SK-N-SH treated with all-trans-retinoic acid at 6 μM for 48 hours (cell line): Measurements from ENCODE around the gene SF3B6.
"Not testable (repeated sequence)": the region's sequence is repeated elsewhere in the genome, so short reads cannot be mapped to it uniquely, and the experiment has no call there.

Experiments used
- ATAC-seq: fragments of 200-7000 bp; cut with Tn5 transposase; 3 replicates; pipeline ENCODE4 v1.9.1; 2020; ENCODE audit warnings: mild to moderate bottlenecking, moderate library complexity
- ARNTL ChIP-seq: fragments of 450-650 bp; formaldehyde crosslinking; IDR thresholded peaks from 2 replicates; pipeline ENCODE4 v1.5.0; 2020; ENCODE audit warnings: low read depth, mild to moderate bottlenecking, moderate library complexity, borderline replicate concordance
- BACH2 ChIP-seq: fragments of 250-450 bp; sonication (Bioruptor Pico); IDR thresholded peaks from 2 replicates; pipeline ENCODE4 v1.9.0; 2021; ENCODE audit warnings: mild to moderate bottlenecking, borderline replicate concordance
- CSDC2 ChIP-seq: fragments of 250-450 bp; sonication (Bioruptor Pico); IDR thresholded peaks from 2 replicates; pipeline ENCODE4 v1.5.0; 2020; ENCODE audit warnings: mild to moderate bottlenecking, moderate library complexity
- ESRRG ChIP-seq: fragments of 250-450 bp; sonication (Bioruptor Pico); IDR thresholded peaks from 2 replicates; pipeline ENCODE4 v1.6.1; 2021; ENCODE audit warnings: mild to moderate bottlenecking
- ISL1 ChIP-seq: fragments of 250-450 bp; sonication (Bioruptor Pico); IDR thresholded peaks from 2 replicates; pipeline ENCODE4 v2.1.2; 2022; ENCODE audit warnings: mild to moderate bottlenecking, moderate library complexity
- OSR1 ChIP-seq: fragments of 250-450 bp; sonication (Bioruptor Pico); IDR thresholded peaks from 2 replicates; pipeline ENCODE4 v1.8.0; 2022; ENCODE audit warnings: moderate library complexity, mild to moderate bottlenecking, inconsistent platforms
- PPARA ChIP-seq: fragments of 250-450 bp; sonication (Bioruptor Pico); IDR thresholded peaks from 2 replicates; pipeline ENCODE4 v1.5.0; 2020; ENCODE audit warnings: mild to moderate bottlenecking, borderline replicate concordance
- TCF4 ChIP-seq: fragments of 250-450 bp; sonication (Bioruptor Pico); IDR thresholded peaks from 2 replicates; pipeline ENCODE4 v1.8.0; 2021; ENCODE audit warnings: mild to moderate bottlenecking, moderate library complexity, borderline replicate concordance
- TOX ChIP-seq: fragments of 250-450 bp; sonication (Bioruptor Pico); IDR thresholded peaks from 2 replicates; pipeline ENCODE4 v1.8.0; 2021; ENCODE audit warnings: mild to moderate bottlenecking, moderate library complexity, borderline replicate concordance
- ZC3H10 ChIP-seq: fragments of 250-450 bp; sonication (Bioruptor Pico); IDR thresholded peaks from 2 replicates; pipeline ENCODE4 v1.5.1; 2021; ENCODE audit warnings: mild to moderate bottlenecking, moderate library complexity
- ZFP3 ChIP-seq: fragments of 250-450 bp; sonication (Bioruptor Pico); IDR thresholded peaks from 2 replicates; pipeline ENCODE4 v1.5.0; 2020; ENCODE audit warnings: mild to moderate bottlenecking, moderate library complexity
- ZFP30 ChIP-seq: fragments of 450-650 bp; formaldehyde crosslinking; IDR thresholded peaks from 2 replicates; pipeline ENCODE4 v1.5.0; 2022; ENCODE audit warnings: mild to moderate bottlenecking, moderate library complexity
- ZNF565 ChIP-seq: fragments of 450-650 bp; formaldehyde crosslinking; conservative IDR thresholded peaks from 2 replicates; pipeline ENCODE4 v1.5.0; 2020; ENCODE audit warnings: low read depth, mild to moderate bottlenecking, moderate library complexity
- ZNF70 ChIP-seq: fragments of 450-650 bp; formaldehyde crosslinking; IDR thresholded peaks from 2 replicates; pipeline ENCODE4 v1.5.0; 2020; ENCODE audit warnings: mild to moderate bottlenecking, moderate library complexity
- ZNF8 ChIP-seq: fragments of 450-650 bp; formaldehyde crosslinking; IDR thresholded peaks from 2 replicates; pipeline ENCODE4 v1.5.0; 2020; ENCODE audit warnings: mild to moderate bottlenecking, moderate library complexity
- TF ChIP-seq, protein P1 (sequence below): fragments of 250-450 bp; sonication (Bioruptor Pico); IDR thresholded peaks from 2 replicates; pipeline ENCODE4 v1.8.0; 2020; ENCODE audit warnings: mild to moderate bottlenecking, moderate library complexity, borderline replicate concordance
- TF ChIP-seq, protein P2 (sequence below): fragments of 250-450 bp; sonication (Bioruptor Pico); IDR thresholded peaks from 2 replicates; pipeline ENCODE4 v1.8.0; 2021; ENCODE audit warnings: low read depth, mild to moderate bottlenecking, moderate library complexity, borderline replicate concordance
- TF ChIP-seq, protein P3 (sequence below): fragments of 250-450 bp; sonication (Bioruptor Pico); IDR thresholded peaks from 2 replicates; pipeline ENCODE4 v1.5.0; 2020; ENCODE audit warnings: mild to moderate bottlenecking, moderate library complexity

The SF3B6 gene

DNA sequence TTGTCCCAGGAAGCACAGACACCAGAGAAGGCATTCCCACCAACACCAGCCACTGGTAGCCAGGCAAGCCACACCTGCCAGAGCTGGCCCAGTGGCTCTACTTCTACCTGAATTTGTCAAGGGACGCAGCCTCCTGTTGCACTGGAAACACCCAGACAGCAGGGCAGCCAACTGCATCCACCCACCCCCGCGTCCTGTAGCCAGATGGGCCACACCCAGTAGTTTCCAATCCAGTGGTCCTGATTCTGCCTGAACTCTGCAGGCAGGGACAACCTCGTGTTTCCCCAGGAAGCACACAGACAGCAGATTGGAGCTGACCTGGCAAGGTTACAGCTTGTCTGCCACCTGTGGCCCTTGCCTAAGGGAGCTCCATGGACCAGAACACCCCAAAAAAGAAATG lies 28.8 kb upstream of the SF3B6 start:
- TF ChIP-seq ZC3H10 (CRISPR knock-in tag) (no peak), TCF4 (CRISPR knock-in tag) (no peak), OSR1 (CRISPR knock-in tag) (no peak), ZFP30 (CRISPR knock-in tag) (no peak), BACH2 (CRISPR knock-in tag) (no peak), ISL1 (CRISPR knock-in tag) (no peak), ZNF565 (no peak), ESRRG (CRISPR knock-in tag) (no peak), ARNTL (no peak), ZFP3 (CRISPR knock-in tag) (no peak)
- no peak for ATAC-seq

DNA sequence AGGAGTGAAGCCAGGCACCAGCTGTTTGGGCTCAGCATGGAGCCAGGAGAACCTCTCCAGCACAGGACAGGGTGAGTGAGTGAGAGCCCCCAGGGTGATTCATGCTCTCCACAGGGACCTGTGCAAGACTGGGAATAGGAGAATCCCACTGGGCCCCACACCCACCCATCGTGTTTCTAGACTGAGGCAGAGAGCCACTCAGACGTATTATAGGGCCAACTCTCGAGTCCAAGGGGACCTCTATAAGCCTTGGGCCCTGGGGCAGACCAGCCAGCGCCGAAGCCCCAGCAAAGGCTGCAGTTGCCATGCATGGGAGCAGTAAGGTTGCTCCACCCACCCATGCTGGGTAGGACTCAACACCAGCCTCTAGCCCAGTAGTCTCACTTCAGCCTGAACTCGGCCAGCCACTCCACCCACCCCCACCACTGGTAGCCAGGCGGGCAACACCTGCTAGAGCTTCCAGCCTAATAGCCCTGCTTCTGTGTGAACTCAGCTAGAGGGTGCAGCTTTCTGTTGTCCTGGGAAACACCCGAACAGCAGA lies 28.1 kb upstream of the SF3B6 start:
- no peak for ATAC-seq

DNA sequence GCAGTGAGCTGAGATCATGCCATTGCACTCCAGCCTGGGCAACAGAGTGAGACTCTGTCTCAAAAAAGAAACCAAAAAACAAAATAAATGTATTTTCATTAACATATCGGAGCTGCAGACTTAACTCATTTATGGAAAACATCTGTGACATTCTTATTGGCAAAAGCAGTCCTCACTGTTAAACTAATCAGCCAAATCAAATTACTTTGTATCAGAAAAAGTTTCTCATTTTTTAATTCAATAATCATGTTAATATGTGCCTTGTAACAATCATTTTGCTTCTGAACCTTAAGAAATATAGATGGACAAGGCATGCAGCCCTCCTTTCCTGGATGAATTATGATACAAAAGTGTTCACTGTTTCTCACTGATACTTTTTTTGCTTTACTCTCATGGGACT lies 26.6 kb upstream of the SF3B6 start:
- no peak for TF ChIP-seq CSDC2 (CRISPR knock-in tag)
- peak; percentile 82 for TF ChIP-seq ISL1 (CRISPR knock-in tag)
- TF ChIP-seq, protein P1, sequence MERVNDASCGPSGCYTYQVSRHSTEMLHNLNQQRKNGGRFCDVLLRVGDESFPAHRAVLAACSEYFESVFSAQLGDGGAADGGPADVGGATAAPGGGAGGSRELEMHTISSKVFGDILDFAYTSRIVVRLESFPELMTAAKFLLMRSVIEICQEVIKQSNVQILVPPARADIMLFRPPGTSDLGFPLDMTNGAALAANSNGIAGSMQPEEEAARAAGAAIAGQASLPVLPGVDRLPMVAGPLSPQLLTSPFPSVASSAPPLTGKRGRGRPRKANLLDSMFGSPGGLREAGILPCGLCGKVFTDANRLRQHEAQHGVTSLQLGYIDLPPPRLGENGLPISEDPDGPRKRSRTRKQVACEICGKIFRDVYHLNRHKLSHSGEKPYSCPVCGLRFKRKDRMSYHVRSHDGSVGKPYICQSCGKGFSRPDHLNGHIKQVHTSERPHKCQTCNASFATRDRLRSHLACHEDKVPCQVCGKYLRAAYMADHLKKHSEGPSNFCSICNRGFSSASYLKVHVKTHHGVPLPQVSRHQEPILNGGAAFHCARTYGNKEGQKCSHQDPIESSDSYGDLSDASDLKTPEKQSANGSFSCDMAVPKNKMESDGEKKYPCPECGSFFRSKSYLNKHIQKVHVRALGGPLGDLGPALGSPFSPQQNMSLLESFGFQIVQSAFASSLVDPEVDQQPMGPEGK (CRISPR knock-in tag): no peak
- TF ChIP-seq, protein P2, sequence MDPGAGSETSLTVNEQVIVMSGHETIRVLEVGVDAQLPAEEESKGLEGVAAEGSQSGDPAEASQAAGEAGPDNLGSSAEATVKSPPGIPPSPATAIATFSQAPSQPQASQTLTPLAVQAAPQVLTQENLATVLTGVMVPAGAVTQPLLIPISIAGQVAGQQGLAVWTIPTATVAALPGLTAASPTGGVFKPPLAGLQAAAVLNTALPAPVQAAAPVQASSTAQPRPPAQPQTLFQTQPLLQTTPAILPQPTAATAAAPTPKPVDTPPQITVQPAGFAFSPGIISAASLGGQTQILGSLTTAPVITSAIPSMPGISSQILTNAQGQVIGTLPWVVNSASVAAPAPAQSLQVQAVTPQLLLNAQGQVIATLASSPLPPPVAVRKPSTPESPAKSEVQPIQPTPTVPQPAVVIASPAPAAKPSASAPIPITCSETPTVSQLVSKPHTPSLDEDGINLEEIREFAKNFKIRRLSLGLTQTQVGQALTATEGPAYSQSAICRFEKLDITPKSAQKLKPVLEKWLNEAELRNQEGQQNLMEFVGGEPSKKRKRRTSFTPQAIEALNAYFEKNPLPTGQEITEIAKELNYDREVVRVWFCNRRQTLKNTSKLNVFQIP (CRISPR knock-in tag): no peak
- TF ChIP-seq PPARA: no peak
- TF ChIP-seq ARNTL: no peak
- peak; percentile 72; the same call in 1 of the 2 replicates for TF ChIP-seq TCF4 (CRISPR knock-in tag)
- no peak for TF ChIP-seq OSR1 (CRISPR knock-in tag)
- TF ChIP-seq ZNF8: no peak
- TF ChIP-seq ZFP30 (CRISPR knock-in tag): no peak
- TF ChIP-seq ZC3H10 (CRISPR knock-in tag): no peak
- TF ChIP-seq, protein P3, sequence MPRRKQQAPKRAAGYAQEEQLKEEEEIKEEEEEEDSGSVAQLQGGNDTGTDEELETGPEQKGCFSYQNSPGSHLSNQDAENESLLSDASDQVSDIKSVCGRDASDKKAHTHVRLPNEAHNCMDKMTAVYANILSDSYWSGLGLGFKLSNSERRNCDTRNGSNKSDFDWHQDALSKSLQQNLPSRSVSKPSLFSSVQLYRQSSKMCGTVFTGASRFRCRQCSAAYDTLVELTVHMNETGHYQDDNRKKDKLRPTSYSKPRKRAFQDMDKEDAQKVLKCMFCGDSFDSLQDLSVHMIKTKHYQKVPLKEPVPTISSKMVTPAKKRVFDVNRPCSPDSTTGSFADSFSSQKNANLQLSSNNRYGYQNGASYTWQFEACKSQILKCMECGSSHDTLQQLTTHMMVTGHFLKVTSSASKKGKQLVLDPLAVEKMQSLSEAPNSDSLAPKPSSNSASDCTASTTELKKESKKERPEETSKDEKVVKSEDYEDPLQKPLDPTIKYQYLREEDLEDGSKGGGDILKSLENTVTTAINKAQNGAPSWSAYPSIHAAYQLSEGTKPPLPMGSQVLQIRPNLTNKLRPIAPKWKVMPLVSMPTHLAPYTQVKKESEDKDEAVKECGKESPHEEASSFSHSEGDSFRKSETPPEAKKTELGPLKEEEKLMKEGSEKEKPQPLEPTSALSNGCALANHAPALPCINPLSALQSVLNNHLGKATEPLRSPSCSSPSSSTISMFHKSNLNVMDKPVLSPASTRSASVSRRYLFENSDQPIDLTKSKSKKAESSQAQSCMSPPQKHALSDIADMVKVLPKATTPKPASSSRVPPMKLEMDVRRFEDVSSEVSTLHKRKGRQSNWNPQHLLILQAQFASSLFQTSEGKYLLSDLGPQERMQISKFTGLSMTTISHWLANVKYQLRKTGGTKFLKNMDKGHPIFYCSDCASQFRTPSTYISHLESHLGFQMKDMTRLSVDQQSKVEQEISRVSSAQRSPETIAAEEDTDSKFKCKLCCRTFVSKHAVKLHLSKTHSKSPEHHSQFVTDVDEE (CRISPR knock-in tag): no peak
- no peak for TF ChIP-seq ZNF565
- TF ChIP-seq ZNF70 (CRISPR knock-in tag): no peak
- ATAC-seq: peak; percentile 74

More for the DNA sequence above, 28.1 kb upstream of the SF3B6 start:
- TF ChIP-seq TOX (no peak), ZNF565 (no peak), ZC3H10 (CRISPR knock-in tag) (no peak)

DNA sequence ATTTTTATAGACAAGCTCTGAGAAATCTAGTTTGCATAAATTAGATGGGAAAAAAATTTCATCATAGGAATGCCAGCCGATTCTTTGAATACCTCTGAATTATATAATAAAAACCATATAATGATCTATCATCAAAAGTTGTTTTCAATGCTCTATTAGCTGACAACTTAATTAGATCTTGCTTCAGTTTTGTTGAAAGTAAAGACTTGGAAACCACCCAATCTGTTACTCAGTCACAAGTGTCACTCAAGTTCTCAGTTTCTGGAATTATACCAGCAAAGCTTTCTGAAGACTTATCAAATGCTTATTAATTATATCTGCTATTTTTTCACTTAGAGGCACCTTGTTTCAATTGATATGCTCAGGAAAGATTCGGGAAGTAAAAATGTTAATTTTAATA lies 25.9 kb upstream of the SF3B6 start:
- ATAC-seq: peak; percentile 17; the same call in 2 of the 3 replicates
- TF ChIP-seq ZFP30 (CRISPR knock-in tag): no peak
- peak; percentile 91 for TF ChIP-seq ISL1 (CRISPR knock-in tag)
- TF ChIP-seq, all 23 proteins: peak for 1

DNA sequence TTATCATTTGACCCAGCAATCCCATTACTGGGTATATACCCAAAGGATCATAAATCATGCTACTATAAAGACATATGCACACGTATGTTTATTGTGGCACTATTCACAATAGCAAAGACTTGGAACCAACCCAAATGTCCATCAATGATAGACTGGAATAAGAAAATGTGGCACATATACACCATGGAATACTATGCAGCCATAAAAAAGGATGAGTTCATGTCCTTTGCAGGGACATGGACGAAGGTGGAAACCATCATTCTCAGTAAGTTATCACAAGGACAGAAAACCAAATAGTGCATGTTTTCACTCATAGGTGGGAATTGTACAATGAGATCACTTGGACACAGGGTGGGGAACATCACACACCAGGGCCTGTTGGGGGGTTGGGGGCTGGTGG lies 24.6 kb upstream of the SF3B6 start:
- ATAC-seq: not testable (repeated sequence)
- peak; percentile 52 for TF ChIP-seq ZNF8

DNA sequence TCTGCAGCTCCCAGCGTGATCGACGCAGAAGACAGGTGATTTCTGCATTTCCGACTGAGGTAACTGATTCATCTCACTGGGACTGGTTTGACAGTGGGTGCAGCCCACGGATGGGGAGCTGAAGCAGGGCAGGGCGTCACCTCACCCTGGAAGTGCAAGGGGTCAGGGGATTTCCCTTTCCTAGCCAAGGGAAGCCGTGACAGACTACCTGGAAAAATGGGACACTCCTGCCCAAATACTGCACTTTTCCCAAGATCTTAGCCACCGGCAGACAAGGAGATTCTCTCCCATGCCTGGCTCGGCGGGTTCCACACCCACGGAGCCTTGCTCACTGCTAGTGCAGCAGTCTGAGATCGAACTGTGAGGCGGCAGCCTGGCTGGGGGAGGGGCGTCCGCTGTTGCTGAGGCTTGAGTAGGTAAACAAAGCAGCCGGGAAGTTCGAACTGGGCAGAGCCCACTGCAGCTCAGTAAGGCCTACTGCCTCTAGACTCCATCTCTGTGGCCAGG lies 19.1 kb upstream of the SF3B6 start:
- ATAC-seq: not testable (repeated sequence)

DNA sequence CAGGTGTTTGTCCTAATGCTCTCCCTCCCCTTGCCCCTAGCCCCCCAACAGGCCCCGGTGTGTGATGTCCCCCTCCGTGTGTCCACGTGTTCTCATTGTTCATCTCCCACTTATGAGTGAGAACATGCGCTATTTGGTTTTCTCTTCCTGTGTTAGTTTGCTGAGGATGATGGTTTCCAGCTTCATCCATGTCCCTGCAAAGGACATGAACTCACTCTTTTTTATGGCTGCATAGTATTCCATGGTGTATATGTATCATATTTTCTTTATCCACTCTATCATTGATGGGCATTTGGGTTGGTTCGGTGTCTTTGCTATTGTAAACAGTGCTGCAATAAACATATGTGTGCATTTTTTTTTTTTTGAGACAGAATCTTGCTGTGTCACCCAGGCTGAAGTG lies 17.1 kb upstream of the SF3B6 start:
- ATAC-seq: not testable (repeated sequence)
